GM19397 (cell line): Measurements from ENCODE around the gene KIAA1958.
"Not testable (repeated sequence)": the region's sequence is repeated elsewhere in the genome, so short reads cannot be mapped to it uniquely, and the experiment has no call there.

ENCODE experiments used
- ATAC-seq: cut with Tn5 transposase; IDR thresholded peaks from one replicate; pipeline ENCODE4 v1.9.1; 2021; ENCODE audit warnings: mild to moderate bottlenecking, moderate library complexity; ENCODE audit not compliant: unreplicated experiment

The KIAA1958 gene

GRCh38 chr9:112586599-112587155 lies 100.0 kb downstream of the KIAA1958 start:
- ATAC-seq, result no peak

DNA sequence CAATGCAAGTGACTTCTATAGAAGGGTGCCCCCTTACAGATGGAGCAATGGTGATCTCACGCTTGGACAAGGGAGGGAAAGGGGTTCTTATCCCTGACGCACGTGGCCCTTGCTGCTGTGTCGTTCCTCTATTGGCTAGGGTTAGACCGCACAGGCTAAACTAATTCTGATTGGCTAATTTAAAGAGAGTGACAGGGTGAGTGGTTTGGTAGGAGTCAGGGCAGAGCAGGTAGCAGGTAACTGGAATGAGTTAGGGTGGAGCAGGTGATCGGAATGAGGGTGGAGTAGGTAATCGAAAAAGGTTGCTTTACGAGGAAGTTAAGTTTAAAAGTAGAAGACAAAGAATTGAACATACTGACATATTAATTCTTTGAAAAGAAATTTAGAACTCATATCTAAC lies 105.2 kb downstream of the KIAA1958 start:
- ATAC-seq, result not testable (repeated sequence)

GRCh38 chr9:112599732-112600131 lies 113.1 kb downstream of the KIAA1958 start:
- ATAC-seq, result no peak

GRCh38 chr9:112601636-112602035 lies 115.0 kb downstream of the KIAA1958 start:
- no peak for ATAC-seq

- no peak for ATAC-seq
These were observed 118.2 kb downstream of the KIAA1958 start for GRCh38 chr9:112604790-112605189.

- no peak for ATAC-seq
These were observed 118.9 kb downstream of the KIAA1958 start for GRCh38 chr9:112605518-112605917.

DNA sequence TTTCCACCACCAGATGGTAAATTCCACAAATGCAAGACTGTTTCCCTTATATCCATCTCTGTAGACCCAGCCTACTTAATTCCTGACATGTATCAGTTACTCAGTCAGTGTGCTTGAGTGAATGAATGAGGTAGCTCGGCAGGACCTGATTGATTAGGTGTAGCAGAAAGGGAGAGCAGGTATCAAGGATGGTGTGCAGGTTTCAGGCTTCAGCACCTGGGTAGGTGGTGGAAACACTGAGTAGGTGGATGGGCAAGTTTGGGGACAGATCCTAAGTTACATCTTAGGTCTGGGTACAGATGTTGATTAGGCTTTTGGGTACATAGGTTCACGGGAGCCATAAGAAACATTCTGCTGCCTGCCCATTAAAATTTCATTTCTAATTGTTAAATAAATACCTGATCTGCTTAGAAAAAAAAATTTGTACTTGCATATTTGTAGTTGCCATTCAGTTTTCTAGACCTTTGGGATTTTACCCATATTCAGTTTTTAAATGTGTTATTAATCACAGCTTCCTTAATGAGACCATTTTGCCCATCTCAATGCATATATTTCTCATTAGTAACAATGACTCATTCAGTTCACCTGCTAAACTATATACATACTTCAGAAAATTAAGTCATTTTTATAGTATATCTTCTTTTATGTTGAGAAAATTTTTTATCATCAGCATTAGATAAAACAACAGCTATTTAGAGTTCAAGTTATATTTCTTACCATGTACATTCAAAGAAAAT lies 119.5 kb downstream of the KIAA1958 start:
- ATAC-seq, result no peak

DNA sequence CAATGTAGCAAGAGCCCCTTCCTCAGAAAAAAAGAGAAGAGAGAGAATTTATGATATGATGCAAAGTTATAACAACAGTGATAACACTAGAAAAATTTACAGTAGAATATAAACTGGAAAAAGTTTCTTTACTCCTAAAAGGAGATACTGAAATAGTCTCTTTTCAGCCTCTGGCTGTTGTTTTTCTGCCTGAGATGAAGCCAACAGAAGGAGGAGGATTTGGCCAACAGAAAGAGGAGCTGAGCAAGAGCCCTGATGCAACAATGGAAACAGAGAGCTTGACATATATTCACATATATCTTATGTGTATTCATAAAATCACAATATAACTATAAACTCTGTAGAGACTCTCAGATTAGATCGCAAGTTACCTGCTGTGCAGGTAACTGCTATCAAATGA lies 122.2 kb downstream of the KIAA1958 start:
- ATAC-seq, result no peak

GRCh38 chr9:112615584-112616266 lies 129.1 kb downstream of the KIAA1958 start:
- ATAC-seq, result no peak

GRCh38 chr9:112617371-112617770 lies 130.7 kb downstream of the KIAA1958 start:
- ATAC-seq, result no peak

DNA sequence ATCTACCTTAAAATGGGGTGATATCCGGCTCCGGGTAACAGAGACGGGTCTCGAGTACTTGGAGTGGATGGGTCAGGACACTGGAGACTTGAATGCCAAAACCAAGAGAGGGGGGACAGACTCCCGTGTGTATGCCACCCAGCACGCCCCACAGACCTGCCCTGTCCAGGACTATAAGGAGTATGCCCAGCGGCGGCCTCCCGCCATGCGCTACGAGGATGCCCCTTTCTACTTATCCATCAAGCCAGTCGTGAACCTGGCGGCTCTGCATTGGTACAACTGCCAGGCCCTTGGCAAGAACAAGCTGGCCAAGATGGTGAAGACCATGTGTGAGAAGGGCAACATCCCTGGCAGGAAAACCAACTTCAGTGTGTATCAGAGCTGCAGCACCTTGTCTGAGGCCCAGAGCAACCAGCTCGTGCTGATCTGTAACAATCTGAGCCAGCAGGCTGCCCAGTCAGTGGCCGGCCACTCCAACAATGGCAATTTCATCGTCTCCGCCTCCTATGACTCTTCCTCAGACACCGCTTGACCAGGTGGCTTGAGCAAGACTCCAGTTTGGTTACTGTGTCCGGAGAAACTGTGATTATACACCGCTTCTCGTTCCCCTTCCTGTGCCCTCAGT lies 131.9 kb downstream of the KIAA1958 start:
- no peak for ATAC-seq

- ATAC-seq, result no peak
These were observed 133.8 kb downstream of the KIAA1958 start for GRCh38 chr9:112620388-112620787.

- ATAC-seq, result no peak
These were observed 134.5 kb downstream of the KIAA1958 start for GRCh38 chr9:112621018-112621655.

GRCh38 chr9:112623198-112623597 lies 136.6 kb downstream of the KIAA1958 start:
- ATAC-seq, result no peak

- no peak for ATAC-seq
These were observed 138.4 kb downstream of the KIAA1958 start for GRCh38 chr9:112624711-112625707.

- ATAC-seq, result no peak
These were observed 143.3 kb downstream of the KIAA1958 start for GRCh38 chr9:112629671-112630485.

- ATAC-seq, result no peak
These were observed 144.9 kb downstream of the KIAA1958 start for GRCh38 chr9:112631313-112632070.

DNA sequence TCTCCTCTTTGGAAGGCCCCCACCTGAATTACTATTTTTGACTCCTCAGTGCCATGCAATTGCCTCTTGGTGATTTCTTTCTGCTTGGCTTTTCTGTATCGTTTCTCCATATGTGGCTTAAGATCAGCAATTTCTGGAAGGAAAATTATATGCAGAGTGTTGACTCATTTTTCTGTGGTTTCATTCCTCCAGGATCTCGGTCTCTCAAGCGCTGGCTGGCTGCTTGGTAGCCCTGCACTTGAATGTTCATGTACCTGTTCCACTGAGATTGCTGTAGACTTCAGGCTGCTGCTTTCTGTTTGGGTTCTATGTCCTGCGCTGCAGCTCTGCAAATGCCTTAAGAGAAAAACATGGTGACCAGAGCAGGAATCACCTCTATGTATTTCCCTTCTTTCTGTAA lies 153.7 kb downstream of the KIAA1958 start:
- ATAC-seq, result no peak
